ENCODE data around the gene TSPAN7.

Gene TSPAN7

GRCh38 chrX:38651625-38652601 is 90.6 kb downstream of the TSPAN7 start:
- TF ChIP-seq EZH2phosphoT487 (conservative IDR thresholded peaks at IDR 0.05; ENCODE audit: low read length) (no peak), CTCF (IDR thresholded peaks at IDR 0.05; ENCODE audit: insufficient read depth, low read length, poor library complexity, severe bottlenecking) (no peak)
- Histone ChIP-seq H4K20me1 (ENCODE audit: low read depth, low read length) (no peaks in the 10 kb centered on the region), H3K27ac (ENCODE audit: low read depth, low read length) (no peak overlapping the region), H3K9me2 (replicated peaks; ENCODE audit: insufficient read depth, low read length) (no peaks in the 10 kb centered on the region), H3F3A (ENCODE audit: insufficient read depth) (no peaks in the 10 kb centered on the region), H3K79me2 (ENCODE audit: insufficient read depth, low read length) (no peaks in the 10 kb centered on the region), H3K36me3 (ENCODE audit: low read length) (no peaks in the 10 kb centered on the region), H3K27me3 (ENCODE audit: low read length) (no peaks in the 10 kb centered on the region), H3K4me3 (ENCODE audit: insufficient read depth, low read length, poor library complexity, severe bottlenecking) (no peak overlapping the region), H3K4me2 (ENCODE audit: low read depth, low read length, poor library complexity, severe bottlenecking) (no peak overlapping the region), H2AFZ (ENCODE audit: low read depth, low read length, severe bottlenecking) (no peak overlapping the region), H3K9me3 (ENCODE audit: insufficient read depth, low read length) (no peaks in the 10 kb centered on the region), H3K9ac (ENCODE audit: low read length) (no peak overlapping the region)

- no peak overlapping the region for H3K27ac ChIP-seq (ENCODE audit: low read depth, low read length)
- H4K20me1 ChIP-seq (ENCODE audit: low read depth, low read length) = no peaks in the 10 kb centered on the region
- H2AFZ ChIP-seq (ENCODE audit: low read depth, low read length, severe bottlenecking) = no peak overlapping the region
- H3K9me2 ChIP-seq (replicated peaks; ENCODE audit: insufficient read depth, low read length) = no peaks in the 10 kb centered on the region
- no peaks in the 10 kb centered on the region for H3K36me3 ChIP-seq (ENCODE audit: low read length)
- H3K4me3 ChIP-seq (ENCODE audit: insufficient read depth, low read length, poor library complexity, severe bottlenecking) = no peak overlapping the region
- H3K9me3 ChIP-seq (ENCODE audit: insufficient read depth, low read length) = no peaks in the 10 kb centered on the region
- H3F3A ChIP-seq (ENCODE audit: insufficient read depth) = no peaks in the 10 kb centered on the region
- no peak overlapping the region for H3K4me2 ChIP-seq (ENCODE audit: low read depth, low read length, poor library complexity, severe bottlenecking)
- TF ChIP-seq CTCF (IDR thresholded peaks at IDR 0.05; ENCODE audit: insufficient read depth, low read length, poor library complexity, severe bottlenecking) (no peak), EZH2phosphoT487 (conservative IDR thresholded peaks at IDR 0.05; ENCODE audit: low read length) (no peak)
- H3K27me3 ChIP-seq (ENCODE audit: low read length) = no peaks in the 10 kb centered on the region
- H3K9ac ChIP-seq (ENCODE audit: low read length) = no peak overlapping the region
- no peaks in the 10 kb centered on the region for H3K79me2 ChIP-seq (ENCODE audit: insufficient read depth, low read length)
Observed at GRCh38 chrX:38652934-38653442, 91.6 kb downstream of the TSPAN7 start.

GRCh38 chrX:38654302-38654701 is 93.0 kb downstream of the TSPAN7 start:
- H3K27me3 ChIP-seq (ENCODE audit: low read length) = no peaks in the 10 kb centered on the region
- H2AFZ ChIP-seq (ENCODE audit: low read depth, low read length, severe bottlenecking) = no peak overlapping the region
- no peak overlapping the region for H3K27ac ChIP-seq (ENCODE audit: low read depth, low read length)
- H3K36me3 ChIP-seq (ENCODE audit: low read length) = no peaks in the 10 kb centered on the region
- no peaks in the 10 kb centered on the region for H3K79me2 ChIP-seq (ENCODE audit: insufficient read depth, low read length)
- H4K20me1 ChIP-seq (ENCODE audit: low read depth, low read length) = no peaks in the 10 kb centered on the region
- H3K9me3 ChIP-seq (ENCODE audit: insufficient read depth, low read length) = no peaks in the 10 kb centered on the region
- TF ChIP-seq EZH2phosphoT487 (conservative IDR thresholded peaks at IDR 0.05; ENCODE audit: low read length) = no peak
- TF ChIP-seq CTCF (IDR thresholded peaks at IDR 0.05; ENCODE audit: insufficient read depth, low read length, poor library complexity, severe bottlenecking) = no peak
- no peak overlapping the region for H3K9ac ChIP-seq (ENCODE audit: low read length)
- no peaks in the 10 kb centered on the region for H3K9me2 ChIP-seq (replicated peaks; ENCODE audit: insufficient read depth, low read length)
- H3K4me3 ChIP-seq (ENCODE audit: insufficient read depth, low read length, poor library complexity, severe bottlenecking) = no peak overlapping the region
- no peaks in the 10 kb centered on the region for H3F3A ChIP-seq (ENCODE audit: insufficient read depth)
- no peak overlapping the region for H3K4me2 ChIP-seq (ENCODE audit: low read depth, low read length, poor library complexity, severe bottlenecking)
